Upper lobe of left lung (tissue), 4 donors: ENCODE data around the gene MYO15A.

ENCODE experiments used
- POLR2A ChIP-seq, 4 donors: fragments of 450-650 bp; IDR thresholded peaks; one replicate each; pipeline ENCODE4 v1.5.1; 2016 to 2017; ENCODE audit warnings: antibody characterized with exemption in 4 of 4, mild to moderate bottlenecking in 2 of 4
- POLR2AphosphoS5 ChIP-seq, 2 donors: sonication (generic); formaldehyde crosslinking; IDR thresholded peaks; one replicate each; pipeline ENCODE4 v1.5.1; 2017; ENCODE audit warnings: antibody characterized with exemption in 2 of 2
- TF ChIP-seq, protein P1 (sequence below), 6 experiments: fragments of 450-650 bp in 4 of 6; fragments of 200-600 bp in 2 of 6; sonication (generic) in 2 of 6; IDR thresholded peaks; one replicate each; pipeline ENCODE4 v1.5.1; 2016 to 2019; ENCODE audit warnings: antibody characterized with exemption in 6 of 6

DNA sequence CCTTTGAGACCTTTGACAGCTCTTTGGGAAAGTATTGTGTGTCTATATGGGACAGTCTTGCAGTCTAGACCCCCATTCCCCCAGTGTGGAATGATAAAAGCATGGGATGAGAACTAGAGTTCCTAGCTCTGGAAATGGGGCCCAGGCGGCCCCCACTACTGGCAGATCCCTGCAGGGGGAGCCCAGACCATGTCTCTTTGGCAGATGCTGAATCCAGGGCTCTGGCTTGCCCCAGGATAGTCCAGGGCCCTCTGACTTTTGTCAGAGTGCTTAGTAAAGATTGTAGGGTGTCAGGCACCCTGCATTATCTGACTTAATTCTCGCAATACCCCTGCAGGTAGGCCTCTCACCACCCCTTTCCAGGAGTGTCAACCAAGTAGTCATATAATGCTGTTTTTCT lies 83.4 kb downstream of the MYO15A start:
- TF ChIP-seq, protein P1, sequence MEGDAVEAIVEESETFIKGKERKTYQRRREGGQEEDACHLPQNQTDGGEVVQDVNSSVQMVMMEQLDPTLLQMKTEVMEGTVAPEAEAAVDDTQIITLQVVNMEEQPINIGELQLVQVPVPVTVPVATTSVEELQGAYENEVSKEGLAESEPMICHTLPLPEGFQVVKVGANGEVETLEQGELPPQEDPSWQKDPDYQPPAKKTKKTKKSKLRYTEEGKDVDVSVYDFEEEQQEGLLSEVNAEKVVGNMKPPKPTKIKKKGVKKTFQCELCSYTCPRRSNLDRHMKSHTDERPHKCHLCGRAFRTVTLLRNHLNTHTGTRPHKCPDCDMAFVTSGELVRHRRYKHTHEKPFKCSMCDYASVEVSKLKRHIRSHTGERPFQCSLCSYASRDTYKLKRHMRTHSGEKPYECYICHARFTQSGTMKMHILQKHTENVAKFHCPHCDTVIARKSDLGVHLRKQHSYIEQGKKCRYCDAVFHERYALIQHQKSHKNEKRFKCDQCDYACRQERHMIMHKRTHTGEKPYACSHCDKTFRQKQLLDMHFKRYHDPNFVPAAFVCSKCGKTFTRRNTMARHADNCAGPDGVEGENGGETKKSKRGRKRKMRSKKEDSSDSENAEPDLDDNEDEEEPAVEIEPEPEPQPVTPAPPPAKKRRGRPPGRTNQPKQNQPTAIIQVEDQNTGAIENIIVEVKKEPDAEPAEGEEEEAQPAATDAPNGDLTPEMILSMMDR (IDR thresholded peaks at IDR 0.05) = no peak
- no peak for TF ChIP-seq POLR2A (IDR thresholded peaks at IDR 0.05)
- TF ChIP-seq POLR2AphosphoS5 (IDR thresholded peaks at IDR 0.05) = no peak
